Upper lobe of left lung (tissue), 6 donors: ENCODE measurements around the gene RAPGEF1. TPM values are rescaled to one million over a fixed set of nuclear protein-coding genes. Genes with fewer than 3 reads are reported as not detected.
A peak's percentile ranks its signal among the peaks of the same experiment; 100 is the strongest.
"Not testable (repeated sequence)": the region's sequence is repeated elsewhere in the genome, so short reads cannot be mapped to it uniquely, and the experiment has no call there.

ENCODE experiments used
- ATAC-seq, 2 donors: fragments of 200-7000 bp; cut with Tn5 transposase; one replicate each; pipeline ENCODE4 v1.9.1; 2022; ENCODE audit warnings: mild to moderate bottlenecking in 2 of 2, moderate library complexity in 2 of 2; ENCODE audit not compliant: low FRiP score in 2 of 2
- DNase-seq, 2 donors: peaks; one replicate each; pipeline ENCODE4 v3.0.0-alpha.2; 2019 to 2020
- H3K27ac ChIP-seq, 4 donors: fragments of 200-600 bp; sonication (generic); one replicate each; pipeline ENCODE4 v1.5.1; 2016 to 2019
- H3K27me3 ChIP-seq, 4 donors: fragments of 200-600 bp; sonication (generic); one replicate each; pipeline ENCODE4 v1.5.1; 2017 to 2019
- H3K36me3 ChIP-seq, 4 donors: fragments of 200-600 bp; sonication (generic); one replicate each; pipeline ENCODE4 v1.5.1; 2016 to 2019
- H3K4me1 ChIP-seq, 4 donors: fragments of 200-600 bp; sonication (generic); one replicate each; pipeline ENCODE4 v1.5.1; 2018 to 2019
- H3K4me3 ChIP-seq, 4 donors: fragments of 200-600 bp; sonication (generic); one replicate each; pipeline ENCODE4 v1.5.1; 2017 to 2019; ENCODE audit warnings: mild to moderate bottlenecking in 2 of 4, moderate library complexity in 1 of 4
- H3K9me3 ChIP-seq, 4 donors: fragments of 200-600 bp; sonication (generic); one replicate each; pipeline ENCODE4 v1.5.1; 2018 to 2019
- EP300 ChIP-seq, 4 donors: sonication (generic); formaldehyde crosslinking; IDR thresholded peaks; one replicate each; pipeline ENCODE4 v1.5.1; 2017; ENCODE audit warnings: antibody characterized with exemption in 4 of 4, control low read depth in 2 of 4
- POLR2A ChIP-seq, 4 donors: fragments of 450-650 bp; IDR thresholded peaks; one replicate each; pipeline ENCODE4 v1.5.1; 2016 to 2017; ENCODE audit warnings: antibody characterized with exemption in 4 of 4, mild to moderate bottlenecking in 2 of 4
- POLR2AphosphoS5 ChIP-seq, 2 donors: sonication (generic); formaldehyde crosslinking; IDR thresholded peaks; one replicate each; pipeline ENCODE4 v1.5.1; 2017; ENCODE audit warnings: antibody characterized with exemption in 2 of 2
- WGBS, 2 donors: methylation state at CpG; one replicate each; pipeline ENCODE4 v1.1.5; 2017 to 2018; 5-methylcytosine and 5-hydroxymethylcytosine counted together
- total RNA-seq, 6 donors: library from RNA; depleted of rRNA in 4 of 6; stranded (reverse); fragments of >200 nt in 4 of 6; gene quantifications; one replicate each; pipeline versions ENCODE4 v1.1.0 to v1.2.1, GENCODE V29; 2016 to 2021
- TF ChIP-seq, protein P1 (sequence below), 6 experiments: fragments of 450-650 bp in 4 of 6; fragments of 200-600 bp in 2 of 6; sonication (generic) in 2 of 6; IDR thresholded peaks; one replicate each; pipeline ENCODE4 v1.5.1; 2016 to 2019; ENCODE audit warnings: antibody characterized with exemption in 6 of 6
- donor health status: DM: no; HTN: no; CAD: no; lungs with moderate emphysema.
- donor health status: DM: no; HTN: yes; CAD: no; lungs with severe emphysema.

Gene RAPGEF1
- total RNA-seq, 6 donors from 2014 or later: 82.8 to 161 (median 96.8) TPM

DNA sequence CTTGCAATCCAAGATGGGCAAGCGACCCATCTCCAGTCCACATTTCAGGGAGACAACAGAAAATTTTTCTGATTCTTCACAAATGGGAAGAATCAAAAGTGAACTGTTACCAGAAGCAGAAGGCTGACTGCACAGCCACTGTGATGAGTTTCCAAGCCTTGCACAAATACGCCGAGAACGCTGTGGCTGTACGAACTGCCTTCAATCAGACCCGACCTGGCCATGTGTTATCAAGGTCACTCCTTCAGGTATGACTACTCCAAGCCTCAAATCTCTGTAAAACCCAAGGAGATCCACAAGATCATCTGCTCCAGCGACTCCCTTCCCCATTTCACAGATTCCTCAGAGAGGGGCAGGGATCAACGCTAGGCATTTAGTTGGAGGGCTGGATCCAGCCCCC is 26.9 kb downstream of the RAPGEF1 start:
- Histone ChIP-seq H3K4me3 (no peak overlapping the region), H3K9me3 (no peaks in the 10 kb centered on the region), H3K27me3 (no peaks in the 10 kb centered on the region), H3K36me3 (no peaks in the 10 kb centered on the region), H3K4me1 (peaks cover 72 to 95% (median 87%) of the 10 kb centered on the region in 4 donors), H3K27ac (peak overlapping the region; percentile 81 to 90 (median 84))
- TF ChIP-seq EP300 (IDR thresholded peaks at IDR 0.05): no peak
- no peak for TF ChIP-seq POLR2AphosphoS5 (IDR thresholded peaks at IDR 0.05)
- TF ChIP-seq POLR2A (IDR thresholded peaks at IDR 0.05): no peak
- TF ChIP-seq, protein P1, sequence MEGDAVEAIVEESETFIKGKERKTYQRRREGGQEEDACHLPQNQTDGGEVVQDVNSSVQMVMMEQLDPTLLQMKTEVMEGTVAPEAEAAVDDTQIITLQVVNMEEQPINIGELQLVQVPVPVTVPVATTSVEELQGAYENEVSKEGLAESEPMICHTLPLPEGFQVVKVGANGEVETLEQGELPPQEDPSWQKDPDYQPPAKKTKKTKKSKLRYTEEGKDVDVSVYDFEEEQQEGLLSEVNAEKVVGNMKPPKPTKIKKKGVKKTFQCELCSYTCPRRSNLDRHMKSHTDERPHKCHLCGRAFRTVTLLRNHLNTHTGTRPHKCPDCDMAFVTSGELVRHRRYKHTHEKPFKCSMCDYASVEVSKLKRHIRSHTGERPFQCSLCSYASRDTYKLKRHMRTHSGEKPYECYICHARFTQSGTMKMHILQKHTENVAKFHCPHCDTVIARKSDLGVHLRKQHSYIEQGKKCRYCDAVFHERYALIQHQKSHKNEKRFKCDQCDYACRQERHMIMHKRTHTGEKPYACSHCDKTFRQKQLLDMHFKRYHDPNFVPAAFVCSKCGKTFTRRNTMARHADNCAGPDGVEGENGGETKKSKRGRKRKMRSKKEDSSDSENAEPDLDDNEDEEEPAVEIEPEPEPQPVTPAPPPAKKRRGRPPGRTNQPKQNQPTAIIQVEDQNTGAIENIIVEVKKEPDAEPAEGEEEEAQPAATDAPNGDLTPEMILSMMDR (IDR thresholded peaks at IDR 0.05): no peak
- 96 to 97% methylated on average over 8 of the region's 8 CpGs for WGBS, 2 donors
- ATAC-seq (no peak), DNase-seq (no peak)

DNA sequence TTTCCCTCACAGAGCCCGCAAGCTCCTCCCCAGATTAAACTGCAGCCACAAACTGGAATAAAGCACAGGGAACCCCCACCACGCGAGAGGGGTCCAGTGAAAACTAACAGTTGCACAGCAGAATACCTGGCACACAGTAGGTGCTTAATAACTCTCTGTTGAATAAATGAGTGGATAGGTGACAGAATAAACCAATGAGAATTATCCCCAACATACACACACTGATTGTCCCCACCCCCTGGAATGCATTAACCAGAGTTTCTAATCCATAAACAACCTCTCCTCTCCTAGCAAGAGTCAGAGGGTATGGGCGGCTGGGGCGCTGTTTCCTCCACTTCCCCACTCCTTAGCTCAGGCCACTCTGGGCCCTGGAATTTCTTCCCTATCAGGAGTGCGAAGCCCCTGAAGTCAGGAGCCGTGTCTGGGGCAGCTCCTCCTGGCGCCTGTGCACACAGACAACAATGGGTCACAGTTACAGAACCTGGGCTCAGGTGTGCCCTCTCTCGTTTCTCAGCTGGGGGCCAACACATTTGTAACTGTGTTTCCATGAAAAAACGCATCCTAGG is 27.6 kb downstream of the RAPGEF1 start:
- H3K9me3 ChIP-seq: no peaks in the 10 kb centered on the region
- peak overlapping the region; percentile 81 to 90 (median 84) for H3K27ac ChIP-seq
- 82 to 90% methylated on average over 7 to 10 of the region's 10 CpGs for WGBS, 2 donors
- TF ChIP-seq EP300 (IDR thresholded peaks at IDR 0.05) (no peak), POLR2A (IDR thresholded peaks at IDR 0.05) (no peak), POLR2AphosphoS5 (IDR thresholded peaks at IDR 0.05) (no peak)
- TF ChIP-seq, protein P1 (IDR thresholded peaks at IDR 0.05): no peak
- peaks cover 77 to 95% (median 90%) of the 10 kb centered on the region in 4 donors for H3K4me1 ChIP-seq
- ATAC-seq (no peak), DNase-seq (no peak)
- H3K36me3 ChIP-seq: no peaks in the 10 kb centered on the region
- H3K4me3 ChIP-seq: no peak overlapping the region
- H3K27me3 ChIP-seq: no peaks in the 10 kb centered on the region

DNA sequence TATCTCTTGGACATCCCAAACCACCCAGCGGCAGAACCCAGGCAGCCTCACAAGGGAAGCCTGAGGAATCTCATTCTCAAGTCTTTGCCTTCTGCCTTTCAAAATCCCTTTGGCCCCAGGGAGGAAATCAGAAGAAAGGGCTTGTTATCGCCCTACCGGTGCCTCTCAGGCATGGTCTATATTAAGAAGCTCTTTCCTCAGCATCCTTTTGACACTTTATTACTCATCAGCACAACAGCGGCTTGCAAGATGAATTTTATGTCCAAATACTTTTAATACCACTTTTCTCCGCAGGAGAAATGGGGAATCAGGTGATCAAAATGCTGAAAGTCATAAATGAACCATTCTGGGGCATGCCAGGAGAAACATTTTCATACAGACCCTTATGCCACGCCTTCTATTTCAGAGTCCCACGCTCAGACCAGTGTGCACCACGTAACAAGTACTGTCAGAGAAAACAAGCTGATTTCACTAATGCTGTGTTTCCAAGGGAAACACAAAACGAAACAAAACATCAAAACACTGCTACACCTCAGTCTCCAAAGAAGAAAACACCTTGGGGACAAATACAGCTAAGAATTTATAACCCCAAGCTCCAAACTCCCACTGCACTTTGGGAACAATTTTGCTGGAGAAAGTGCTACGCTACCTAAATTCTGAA is 30.0 kb downstream of the RAPGEF1 start:
- no peaks in the 10 kb centered on the region for H3K9me3 ChIP-seq
- H3K36me3 ChIP-seq: no peaks in the 10 kb centered on the region
- H3K4me1 ChIP-seq: peaks cover 79 to 97% (median 84%) of the 10 kb centered on the region in 4 donors
- H3K27me3 ChIP-seq: no peaks in the 10 kb centered on the region
- no peak for ATAC-seq
- H3K4me3 ChIP-seq: peak overlapping the region in 2 of 4 donors; percentile 10 to 17
- WGBS, 2 donors: 49 to 50% methylated on average over 10 of the region's 10 CpGs
- TF ChIP-seq, protein P1 (IDR thresholded peaks at IDR 0.05): peak in 1 of 6 experiments; percentile 18
- TF ChIP-seq POLR2A (IDR thresholded peaks at IDR 0.05): no peak
- peak overlapping the region; percentile 80 to 90 (median 84) for H3K27ac ChIP-seq
- DNase-seq: no peak

DNA sequence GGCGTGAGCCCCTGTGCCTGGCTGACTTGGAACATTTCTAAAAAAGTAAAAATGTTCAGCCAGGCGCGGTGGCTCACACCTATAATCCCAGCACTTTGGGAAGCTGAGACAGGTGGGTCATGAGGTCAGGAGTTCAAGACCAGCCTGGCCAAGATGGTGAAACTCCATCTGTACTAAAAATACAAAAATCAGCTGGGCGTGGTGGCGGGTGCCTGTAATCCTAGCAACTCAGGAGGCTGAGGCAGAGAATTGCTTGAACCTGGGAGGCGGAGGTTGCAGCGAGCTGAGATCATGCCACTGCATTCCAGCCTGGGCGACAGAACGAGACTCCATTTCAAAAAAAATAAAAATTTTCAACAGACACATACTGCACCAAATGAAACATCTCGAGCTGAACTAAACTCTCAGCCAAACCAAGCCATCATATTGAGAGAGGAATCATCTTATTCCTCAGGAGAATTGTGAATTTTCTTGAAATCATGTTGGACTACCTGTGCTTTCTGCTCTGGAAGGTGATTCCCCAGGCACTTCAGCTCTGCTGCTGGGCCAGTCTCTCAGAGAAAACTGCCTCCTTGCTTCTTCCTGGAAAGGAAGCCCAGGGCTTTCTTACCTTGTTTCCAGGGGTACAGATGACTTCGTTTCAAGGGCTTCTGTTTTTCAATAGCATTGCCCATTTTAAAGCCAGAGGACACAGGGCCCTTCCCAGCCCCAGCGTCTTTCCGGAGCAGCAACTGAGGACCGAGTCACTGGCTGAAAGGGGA is 30.7 kb downstream of the RAPGEF1 start:
- peaks cover 81 to 99% (median 86%) of the 10 kb centered on the region in 4 donors for H3K4me1 ChIP-seq
- 73 to 77% methylated on average over 14 of the region's 14 CpGs for WGBS, 2 donors
- not testable (repeated sequence) for H3K27me3 ChIP-seq, DNase-seq, H3K9me3 ChIP-seq, H3K36me3 ChIP-seq, ATAC-seq
- peak overlapping the region in 2 of 4 donors; percentile 10 to 17 for H3K4me3 ChIP-seq
- H3K27ac ChIP-seq: peak overlapping the region; percentile 80 to 90 (median 84)
